ENCODE data around the gene STX18. TPM values are rescaled to one million over a fixed set of nuclear protein-coding genes. Genes with fewer than 3 reads are reported as not detected.

Gene STX18
- total and polyA plus RNA-seq, 2 of the 13 experiments (the other 11 are each of a cell fraction or from before 2014, with no cell fraction given), result 23.9 to 37.1 TPM

- TF ChIP-seq ZNF512B (CRISPR knock-in tag; IDR thresholded peaks at IDR 0.05; ENCODE audit: borderline replicate concordance), result no peak
- TF ChIP-seq HOXA9 (CRISPR knock-in tag; IDR thresholded peaks at IDR 0.05; ENCODE audit: borderline replicate concordance), result no peak
- TF ChIP-seq SMAD9 (CRISPR knock-in tag; IDR thresholded peaks at IDR 0.05), result no peak
Measured at GRCh38 chr4:4418676-4419390, 123.0 kb downstream of the STX18 start (continued).

- in situ Hi-C loops (cut with HindIII; ENCODE audit: extremely low pct_ligation_motif_present, low pct_unique_long_range_greater_than_20kb) (no loop called here), intact Hi-C loops (cut with micrococcal nuclease; ENCODE audit: unreplicated experiment) (no loop called here)
- BruUV-seq (replicated peaks), result no TSS peak
- TF ChIP-seq RBM22 (optimal IDR thresholded peaks at IDR 0.05; ENCODE audit: low read length) (peak; percentile 26), SATB2 (CRISPR knock-in tag; IDR thresholded peaks at IDR 0.05) (no peak)
- FAIRE-seq (no peak), DNase-seq (ENCODE audit: low spot score) (no peak), ATAC-seq (no peak)
- no peaks in the 10 kb centered on the region for H3K9me3 ChIP-seq (ENCODE audit: low read length)
- no peak overlapping the region for H3K4me3 ChIP-seq (replicated peaks in 1 of 3; ENCODE audit: insufficient read depth in 1 of 3, low read depth in 2 of 3, low read length in 3 of 3)
- H3K27ac ChIP-seq (ENCODE audit: extremely low read length, insufficient read depth, low read length), result no peak overlapping the region
- no peaks in the 10 kb centered on the region for H3K79me2 ChIP-seq (ENCODE audit: insufficient read depth, low read length)
- 94% methylated on average over 7 of the region's 7 CpGs for WGBS (ENCODE audit: low lambda C conversion rate)
- H3K9ac ChIP-seq (ENCODE audit: insufficient read depth, low read depth, low read length), result no peak overlapping the region
- CTCF ChIA-PET (ENCODE audit: low intra/inter-chr PET ratio, low total read pairs), result no interaction called here
- peaks cover 13 to 34% of the 10 kb centered on the region in 2 experiments; a peak in 4 of 5 replicates for H3K36me3 ChIP-seq (replicated peaks in 1 of 2; ENCODE audit: control insufficient read depth in 1 of 2, insufficient read depth in 2 of 2, low read length in 2 of 2)
- no peaks in the 10 kb centered on the region for H3K4me1 ChIP-seq (ENCODE audit: insufficient read depth, low read length)
- no peaks in the 10 kb centered on the region for H3K27me3 ChIP-seq (ENCODE audit: control insufficient read depth in 1 of 2, insufficient read depth in 2 of 2, low read length in 2 of 2)
- no peak overlapping the region for H3K4me2 ChIP-seq (ENCODE audit: low read depth, low read length)
- H2AFZ ChIP-seq (ENCODE audit: low read length), result no peak overlapping the region
- POLR2A ChIA-PET, result no interaction called here
- no peaks in the 10 kb centered on the region for H4K20me1 ChIP-seq (ENCODE audit: insufficient read depth, low read length)
Measured at GRCh38 chr4:4417886-4418285, 124.0 kb downstream of the STX18 start.

Data from HepG2 (cell line).